GM18861 (cell line): ENCODE results near the gene LRRC23.

Experiments
- ATAC-seq: cut with Tn5 transposase; IDR thresholded peaks from one replicate; pipeline ENCODE4 v1.9.1; 2021; ENCODE audit not compliant: unreplicated experiment

Gene LRRC23

DNA sequence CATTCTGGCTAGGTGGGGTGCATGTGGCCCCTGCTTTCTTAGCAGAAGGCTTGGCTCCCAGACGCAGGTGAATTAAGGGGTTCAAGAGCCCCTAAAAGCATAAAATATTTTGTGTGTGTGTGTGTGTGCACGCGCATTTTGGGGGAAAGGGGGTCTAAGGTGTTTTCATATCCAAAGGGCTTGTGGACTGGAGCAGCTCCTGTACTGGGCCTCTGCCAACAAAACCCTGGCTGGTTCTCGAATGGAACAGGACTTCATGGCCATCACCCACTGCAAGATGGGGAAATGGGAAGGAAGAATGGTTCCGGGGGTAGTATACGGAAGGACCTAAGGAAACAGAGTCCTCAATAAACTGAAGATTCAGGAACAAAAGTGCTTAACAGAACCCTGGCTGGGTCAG is 19.2 kb downstream of the LRRC23 start:
- no peak for ATAC-seq

DNA sequence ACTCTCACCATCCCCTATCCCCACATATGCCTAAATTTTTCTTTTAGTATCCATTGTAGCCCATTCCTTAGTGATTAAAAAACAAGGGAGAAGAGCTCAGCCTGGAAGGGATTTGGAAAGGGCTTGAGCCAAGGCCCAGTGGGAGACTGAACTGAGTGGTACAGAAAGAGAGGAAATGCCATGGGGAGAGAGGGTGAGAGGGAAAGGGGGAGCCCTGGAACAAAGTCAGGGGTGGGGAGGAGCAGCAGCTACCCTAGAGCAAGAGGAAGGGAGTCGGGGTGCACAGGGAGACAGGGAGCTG is 20.6 kb downstream of the LRRC23 start:
- no peak for ATAC-seq

- ATAC-seq: no peak
These were observed 21.1 kb downstream of the LRRC23 start for GRCh38 chr12:6925540-6926279.

DNA sequence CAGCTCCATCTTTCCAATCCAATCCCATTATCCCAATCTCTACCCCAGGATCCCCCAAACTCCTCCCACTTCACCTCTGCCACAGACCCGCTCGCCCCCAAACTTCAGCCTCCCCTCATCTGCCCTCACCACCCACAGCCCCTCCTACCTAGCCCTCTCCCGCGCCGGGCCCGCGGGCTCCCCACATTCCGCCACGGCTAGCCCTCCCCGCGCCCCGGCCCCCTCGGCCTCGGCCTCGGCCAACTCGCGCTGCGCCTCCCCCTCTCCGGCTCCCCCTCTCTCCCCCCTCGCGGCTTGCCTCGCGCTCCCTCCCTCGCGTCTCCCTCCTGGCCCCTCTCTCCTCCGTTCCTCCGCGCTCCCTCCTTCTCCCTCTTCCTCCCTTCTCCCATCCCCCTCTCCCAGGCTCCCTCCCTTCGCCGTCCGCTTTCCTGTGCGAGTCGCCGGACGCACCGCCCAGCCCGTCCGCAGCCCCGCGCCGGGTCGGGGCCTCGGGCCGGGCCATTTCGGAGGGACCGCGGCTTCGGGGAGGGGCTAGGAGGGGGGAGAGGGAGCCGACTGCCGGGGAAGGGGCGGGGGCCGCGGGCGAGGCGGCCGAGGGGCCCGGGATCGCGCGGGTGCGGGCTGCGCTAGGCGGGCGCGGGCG is 22.9 kb downstream of the LRRC23 start, which contains the start of gene ATN1:
Gene ATN1 (plus strand): TSS at position 581 of the 643 bp plus-strand sequence. CDS start 6,043 bp downstream, outside the sequence.
- no peak for ATAC-seq

- ATAC-seq: no peak
These were observed 23.5 kb downstream of the LRRC23 start for GRCh38 chr12:6928022-6928702.

GRCh38 chr12:6928703-6929407 is 24.2 kb downstream of the LRRC23 start:
- no peak for ATAC-seq

GRCh38 chr12:6929466-6930452 is 25.1 kb downstream of the LRRC23 start:
- ATAC-seq: no peak

- ATAC-seq: no peak
These were observed 28.1 kb downstream of the LRRC23 start for GRCh38 chr12:6932766-6933165.

GRCh38 chr12:6934110-6934509 is 29.5 kb downstream of the LRRC23 start:
- no peak for ATAC-seq

DNA sequence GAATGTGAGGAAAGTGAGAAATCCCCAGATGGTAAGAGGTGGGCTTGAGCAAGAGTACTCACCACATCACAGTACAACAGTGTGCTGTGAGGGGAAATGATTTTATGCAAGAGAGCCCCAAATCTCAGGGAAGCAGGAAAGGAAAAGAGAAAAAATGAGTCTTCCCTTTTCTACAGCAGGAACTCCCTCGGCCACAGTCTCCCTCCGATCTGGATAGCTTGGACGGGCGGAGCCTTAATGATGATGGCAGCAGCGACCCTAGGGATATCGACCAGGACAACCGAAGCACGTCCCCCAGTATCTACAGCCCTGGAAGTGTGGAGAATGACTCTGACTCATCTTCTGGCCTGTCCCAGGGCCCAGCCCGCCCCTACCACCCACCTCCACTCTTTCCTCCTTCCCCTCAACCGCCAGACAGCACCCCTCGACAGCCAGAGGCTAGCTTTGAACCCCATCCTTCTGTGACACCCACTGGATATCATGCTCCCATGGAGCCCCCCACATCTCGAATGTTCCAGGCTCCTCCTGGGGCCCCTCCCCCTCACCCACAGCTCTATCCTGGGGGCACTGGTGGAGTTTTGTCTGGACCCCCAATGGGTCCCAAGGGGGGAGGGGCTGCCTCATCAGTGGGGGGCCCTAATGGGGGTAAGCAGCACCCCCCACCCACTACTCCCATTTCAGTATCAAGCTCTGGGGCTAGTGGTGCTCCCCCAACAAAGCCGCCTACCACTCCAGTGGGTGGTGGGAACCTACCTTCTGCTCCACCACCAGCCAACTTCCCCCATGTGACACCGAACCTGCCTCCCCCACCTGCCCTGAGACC is 31.0 kb downstream of the LRRC23 start:
- no peak for ATAC-seq

GRCh38 chr12:6936194-6936635 is 31.6 kb downstream of the LRRC23 start:
- ATAC-seq: no peak

DNA sequence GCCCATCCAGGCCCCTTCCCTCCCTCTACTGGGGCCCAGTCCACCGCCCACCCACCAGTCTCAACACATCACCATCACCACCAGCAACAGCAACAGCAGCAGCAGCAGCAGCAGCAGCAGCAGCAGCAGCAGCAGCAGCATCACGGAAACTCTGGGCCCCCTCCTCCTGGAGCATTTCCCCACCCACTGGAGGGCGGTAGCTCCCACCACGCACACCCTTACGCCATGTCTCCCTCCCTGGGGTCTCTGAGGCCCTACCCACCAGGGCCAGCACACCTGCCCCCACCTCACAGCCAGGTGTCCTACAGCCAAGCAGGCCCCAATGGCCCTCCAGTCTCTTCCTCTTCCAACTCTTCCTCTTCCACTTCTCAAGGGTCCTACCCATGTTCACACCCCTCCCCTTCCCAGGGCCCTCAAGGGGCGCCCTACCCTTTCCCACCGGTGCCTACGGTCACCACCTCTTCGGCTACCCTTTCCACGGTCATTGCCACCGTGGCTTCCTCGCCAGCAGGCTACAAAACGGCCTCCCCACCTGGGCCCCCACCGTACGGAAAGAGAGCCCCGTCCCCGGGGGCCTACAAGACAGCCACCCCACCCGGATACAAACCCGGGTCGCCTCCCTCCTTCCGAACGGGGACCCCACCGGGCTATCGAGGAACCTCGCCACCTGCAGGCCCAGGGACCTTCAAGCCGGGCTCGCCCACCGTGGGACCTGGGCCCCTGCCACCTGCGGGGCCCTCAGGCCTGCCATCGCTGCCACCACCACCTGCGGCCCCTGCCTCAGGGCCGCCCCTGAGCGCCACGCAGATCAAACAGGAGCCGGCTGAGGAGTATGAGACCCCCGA is 32.2 kb downstream of the LRRC23 start:
- ATAC-seq: no peak

- ATAC-seq: peak; percentile 87
These were observed 33.1 kb downstream of the LRRC23 start for GRCh38 chr12:6937481-6938352.

GRCh38 chr12:6938353-6939190 is 34.0 kb downstream of the LRRC23 start:
- no peak for ATAC-seq

GRCh38 chr12:6939191-6939540 is 34.5 kb downstream of the LRRC23 start:
- no peak for ATAC-seq

- no peak for ATAC-seq
These were observed 36.6 kb downstream of the LRRC23 start for GRCh38 chr12:6941267-6941666.

GRCh38 chr12:6941782-6942181 is 37.2 kb downstream of the LRRC23 start:
- no peak for ATAC-seq
